DOHH2 (cell line): ENCODE measurements around the gene CFAP61.

Experiments used
- H3F3A ChIP-seq: fragments of 200-600 bp; sonication (generic), shearing (Covaris generic); 2 replicates; pipeline ENCODE4 v1.6.0; 2016; ENCODE audit warnings: antibody characterized with exemption, mild to moderate bottlenecking; ENCODE audit not compliant: control insufficient read depth, insufficient read depth
- H3K27ac ChIP-seq: fragments of 200-600 bp; sonication (generic); 2 replicates; pipeline ENCODE4 v1.5.1; 2014; ENCODE audit warnings: low read depth, mild to moderate bottlenecking, low read length, moderate library complexity
- H3K27me3 ChIP-seq: fragments of 200-600 bp; sonication (generic); 2 replicates; pipeline ENCODE4 v1.6.1; 2014; ENCODE audit warnings: mild to moderate bottlenecking, low read length, mixed read lengths; ENCODE audit not compliant: control insufficient read depth
- H3K36me3 ChIP-seq: fragments of 200-600 bp; sonication (generic); 2 replicates; pipeline ENCODE4 v1.6.1; 2014; ENCODE audit warnings: mild to moderate bottlenecking, low read length, moderate library complexity, mixed read lengths; ENCODE audit not compliant: control insufficient read depth
- H3K4me1 ChIP-seq: fragments of 200-600 bp; sonication (generic); 2 replicates; pipeline ENCODE4 v1.6.1; 2014; ENCODE audit warnings: mild to moderate bottlenecking, low read length, mixed read lengths; ENCODE audit not compliant: control insufficient read depth
- H3K4me2 ChIP-seq: fragments of 200-600 bp; sonication (generic); 2 replicates; pipeline ENCODE4 v1.6.0; 2014; ENCODE audit warnings: mild to moderate bottlenecking, low read length, moderate library complexity
- H3K4me3 ChIP-seq: fragments of 200-600 bp; sonication (generic); 2 replicates; pipeline ENCODE4 v1.5.1; 2014; ENCODE audit warnings: mild to moderate bottlenecking, low read length, mixed read lengths
- H3K79me2 ChIP-seq: fragments of 200-600 bp; sonication (generic); 2 replicates; pipeline ENCODE4 v1.6.1; 2014; ENCODE audit warnings: mild to moderate bottlenecking, low read length, mixed read lengths; ENCODE audit not compliant: control insufficient read depth
- H3K9me2 ChIP-seq: fragments of 200-600 bp; sonication (generic); replicated peaks from 2 replicates; pipeline ENCODE4 v1.6.1; 2014; ENCODE audit warnings: mild to moderate bottlenecking, low read length, mixed read lengths; ENCODE audit not compliant: control insufficient read depth
- H3K9me3 ChIP-seq: fragments of 200-600 bp; sonication (generic); 2 replicates; pipeline ENCODE4 v1.6.1; 2014; ENCODE audit warnings: antibody characterized with exemption, low read length, mixed read lengths; ENCODE audit not compliant: control insufficient read depth, insufficient read depth
- H4K20me1 ChIP-seq: fragments of 200-600 bp; sonication (generic); 2 replicates; pipeline ENCODE4 v1.6.0; 2014; ENCODE audit warnings: low read depth, mild to moderate bottlenecking, antibody characterized with exemption, low read length, moderate library complexity; ENCODE audit not compliant: control insufficient read depth, insufficient read depth
- CTCF ChIP-seq: fragments of 200-600 bp; sonication (generic); IDR thresholded peaks from one replicate; pipeline ENCODE4 v1.5.1; 2014; ENCODE audit warnings: antibody characterized with exemption, mild to moderate bottlenecking, low read depth, low read length; ENCODE audit not compliant: poor library complexity, severe bottlenecking
- EZH2phosphoT487 ChIP-seq: fragments of 200-600 bp; sonication (generic); IDR thresholded peaks from 2 replicates; pipeline ENCODE4 v1.6.1; 2017; ENCODE audit warnings: borderline replicate concordance, mild to moderate bottlenecking, antibody characterized with exemption, low read length, moderate library complexity, mixed read lengths

CFAP61 gene

GRCh38 chr20:20195021-20195705 is 142.8 kb downstream of the CFAP61 start:
- no peaks in the 10 kb centered on the region for H3F3A ChIP-seq
- no peak overlapping the region for H3K4me2 ChIP-seq
- H3K27me3 ChIP-seq, result no peaks in the 10 kb centered on the region
- H3K27ac ChIP-seq, result no peak overlapping the region
- TF ChIP-seq CTCF (no peak), EZH2phosphoT487 (no peak)
- no peaks in the 10 kb centered on the region for H3K9me2 ChIP-seq
- no peaks in the 10 kb centered on the region for H4K20me1 ChIP-seq
- no peaks in the 10 kb centered on the region for H3K9me3 ChIP-seq
- H3K4me3 ChIP-seq, result no peak overlapping the region
- H3K4me1 ChIP-seq, result no peaks in the 10 kb centered on the region
- no peaks in the 10 kb centered on the region for H3K36me3 ChIP-seq
- no peaks in the 10 kb centered on the region for H3K79me2 ChIP-seq

- Histone ChIP-seq H4K20me1 (no peaks in the 10 kb centered on the region), H3K27me3 (no peaks in the 10 kb centered on the region), H3K4me2 (no peak overlapping the region), H3K27ac (no peak overlapping the region), H3K9me3 (no peaks in the 10 kb centered on the region), H3F3A (no peaks in the 10 kb centered on the region), H3K79me2 (no peaks in the 10 kb centered on the region), H3K9me2 (no peaks in the 10 kb centered on the region), H3K4me3 (no peak overlapping the region), H3K36me3 (no peaks in the 10 kb centered on the region), H3K4me1 (peaks cover 8% of the 10 kb centered on the region)
- TF ChIP-seq CTCF (no peak), EZH2phosphoT487 (no peak)
Observed at GRCh38 chr20:20196610-20197009, 144.3 kb downstream of the CFAP61 start.

GRCh38 chr20:20198011-20198410 is 145.7 kb downstream of the CFAP61 start:
- TF ChIP-seq EZH2phosphoT487 (no peak), CTCF (no peak)

More at GRCh38 chr20:20198011-20198410, 145.7 kb downstream of the CFAP61 start:
- H3K27ac ChIP-seq, result no peak overlapping the region
- no peaks in the 10 kb centered on the region for H3K9me3 ChIP-seq
- no peaks in the 10 kb centered on the region for H3K27me3 ChIP-seq
- H3K79me2 ChIP-seq, result no peaks in the 10 kb centered on the region
- peaks cover 9% of the 10 kb centered on the region for H3K4me1 ChIP-seq
- no peaks in the 10 kb centered on the region for H3F3A ChIP-seq
- H3K9me2 ChIP-seq, result no peaks in the 10 kb centered on the region
- H3K36me3 ChIP-seq, result no peaks in the 10 kb centered on the region
- no peak overlapping the region for H3K4me2 ChIP-seq
- no peak overlapping the region for H3K4me3 ChIP-seq
- no peaks in the 10 kb centered on the region for H4K20me1 ChIP-seq
